Osteocyte (in vitro differentiated cells): ENCODE measurements around the gene NEUROD2. TPM values are rescaled to one million over a fixed set of nuclear protein-coding genes. Genes with fewer than 3 reads are reported as not detected.

Experiments
- DNase-seq: peaks from one replicate; pipeline ENCODE4 v3.0.0; 2021; ENCODE audit warnings: mixed read lengths; ENCODE audit not compliant: unreplicated experiment; ENCODE audit errors: extremely low spot score
- H3K27ac Mint-ChIP-seq: one replicate; pipeline ENCODE4 v1.8.0; 2021; ENCODE audit warnings: mild to moderate bottlenecking, mixed read lengths; ENCODE audit not compliant: unreplicated experiment
- H3K27me3 Mint-ChIP-seq: one replicate; pipeline ENCODE4 v1.8.0; 2021; ENCODE audit warnings: mixed read lengths; ENCODE audit not compliant: unreplicated experiment
- H3K36me3 Mint-ChIP-seq: one replicate; pipeline ENCODE4 v1.8.0; 2021; ENCODE audit warnings: mixed read lengths; ENCODE audit not compliant: unreplicated experiment
- H3K4me1 Mint-ChIP-seq: one replicate; pipeline ENCODE4 v1.8.0; 2021; ENCODE audit warnings: mixed read lengths; ENCODE audit not compliant: unreplicated experiment
- H3K4me3 Mint-ChIP-seq: one replicate; pipeline ENCODE4 v1.8.0; 2021; ENCODE audit warnings: mild to moderate bottlenecking, moderate library complexity, mixed read lengths; ENCODE audit not compliant: unreplicated experiment
- H3K9me3 Mint-ChIP-seq: one replicate; pipeline ENCODE4 v1.8.0; 2021; ENCODE audit warnings: mixed read lengths; ENCODE audit not compliant: unreplicated experiment
- CTCF ChIP-seq: fragments of 200-600 bp; sonication (generic); IDR thresholded peaks from 2 replicates; pipeline ENCODE4 v1.5.0; 2021; ENCODE audit warnings: antibody characterized with exemption, mild to moderate bottlenecking, moderate library complexity
- total RNA-seq: library from RNA; stranded (reverse); gene quantifications from 2 replicates; pipeline ENCODE4 v1.2.1, GENCODE V29; 2021

NEUROD2 gene
- total RNA-seq, 1 donor from 2014 or later: not detected

GRCh38 chr17:39612935-39613464, 5.3 kb upstream of the NEUROD2 start:
- H3K4me3 Mint-ChIP-seq: no peak overlapping the region
- H3K4me1 Mint-ChIP-seq: no peaks in the 10 kb centered on the region
- H3K27me3 Mint-ChIP-seq: peaks cover 68% of the 10 kb centered on the region
- no peaks in the 10 kb centered on the region for H3K36me3 Mint-ChIP-seq
- no peaks in the 10 kb centered on the region for H3K9me3 Mint-ChIP-seq
- DNase-seq: no peak
- no peak overlapping the region for H3K27ac Mint-ChIP-seq
- no peak for TF ChIP-seq CTCF

DNA sequence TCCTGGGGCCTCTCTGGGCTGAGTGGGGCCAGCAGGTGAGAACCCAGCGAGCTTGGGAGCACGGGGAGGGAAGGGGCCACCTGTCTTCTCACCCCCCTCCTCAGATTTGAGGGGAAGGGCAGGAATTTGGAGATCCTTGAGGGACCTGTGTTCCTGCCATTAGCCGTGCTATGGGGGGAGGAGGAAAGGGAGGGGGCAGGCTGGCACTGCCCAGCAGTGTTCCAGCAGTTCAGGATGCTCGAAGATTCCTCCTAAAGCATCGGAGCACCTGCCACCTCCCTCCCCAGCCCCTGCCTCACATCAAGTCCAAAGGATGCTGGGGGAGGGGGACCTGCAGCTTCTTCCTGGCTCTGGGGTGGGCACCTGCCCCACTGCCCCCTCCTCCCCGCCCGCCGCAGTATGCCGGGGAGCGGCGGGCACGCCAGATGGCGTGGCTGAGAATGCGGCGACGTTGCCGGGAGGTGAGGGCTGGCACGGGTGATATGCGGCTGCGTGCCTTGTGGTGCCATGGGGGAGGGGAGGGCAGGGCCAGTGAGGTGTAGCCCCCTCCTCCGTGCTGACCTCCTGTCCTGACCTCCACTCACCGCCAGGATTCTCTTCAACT, 4.7 kb upstream of the NEUROD2 start:
- Mint-ChIP-seq H3K27ac (no peak overlapping the region), H3K9me3 (no peaks in the 10 kb centered on the region), H3K36me3 (no peaks in the 10 kb centered on the region), H3K27me3 (peaks cover 69% of the 10 kb centered on the region), H3K4me3 (no peak overlapping the region), H3K4me1 (no peaks in the 10 kb centered on the region)
- no peak for TF ChIP-seq CTCF
- no peak for DNase-seq

DNA sequence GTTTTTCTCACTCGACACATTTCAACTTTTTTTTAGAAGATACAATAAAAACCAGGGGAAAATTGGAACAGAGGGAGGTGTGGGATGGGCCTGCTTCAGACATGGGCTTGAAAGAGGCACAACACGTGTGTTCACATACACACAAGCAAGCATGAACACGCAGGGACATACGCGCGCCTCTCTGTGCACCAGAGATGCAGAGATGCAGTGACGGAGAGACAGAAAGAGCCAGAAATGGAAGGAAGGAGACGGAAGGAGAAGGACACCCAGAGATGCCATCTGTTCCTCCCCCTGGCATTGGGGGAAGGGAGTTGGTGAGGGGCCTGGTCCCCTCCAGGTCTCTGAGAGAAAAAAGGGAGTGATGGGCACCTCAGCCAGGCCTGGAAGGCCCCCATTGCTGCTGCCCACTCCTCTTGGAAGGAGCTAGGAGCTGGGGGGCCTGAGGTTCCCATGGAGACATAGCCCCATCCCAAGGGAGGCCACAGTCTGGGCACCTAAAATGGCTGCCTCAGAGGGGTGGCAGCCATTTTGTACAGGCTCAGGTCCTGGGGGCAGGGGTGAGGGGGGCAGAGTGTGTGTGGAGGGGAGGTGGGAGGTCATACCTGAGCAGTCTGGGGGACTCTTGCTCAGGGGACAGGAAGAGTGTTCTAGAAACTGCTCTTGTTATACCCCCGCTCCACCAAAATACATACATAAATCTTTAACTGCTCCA, 3.8 kb upstream of the NEUROD2 start:
- Mint-ChIP-seq H3K27ac (no peak overlapping the region), H3K36me3 (no peaks in the 10 kb centered on the region), H3K27me3 (peaks cover 72% of the 10 kb centered on the region), H3K4me1 (peaks cover 2% of the 10 kb centered on the region), H3K9me3 (no peaks in the 10 kb centered on the region), H3K4me3 (no peak overlapping the region)
- no peak for DNase-seq
- no peak for TF ChIP-seq CTCF

GRCh38 chr17:39609416-39610025, 1.8 kb upstream of the NEUROD2 start:
- H3K4me3 Mint-ChIP-seq: no peak overlapping the region
- no peak for TF ChIP-seq CTCF
- peaks cover 8% of the 10 kb centered on the region for H3K4me1 Mint-ChIP-seq
- H3K36me3 Mint-ChIP-seq: no peaks in the 10 kb centered on the region
- no peaks in the 10 kb centered on the region for H3K9me3 Mint-ChIP-seq
- peaks cover 65% of the 10 kb centered on the region for H3K27me3 Mint-ChIP-seq
- no peak for DNase-seq
- no peak overlapping the region for H3K27ac Mint-ChIP-seq
